GM23248 (cell line): ENCODE data around the gene TIMM50. TPM values are rescaled to one million over a fixed set of nuclear protein-coding genes. Genes with fewer than 3 reads are reported as not detected.

ENCODE experiments used
- DNase-seq: peaks from one replicate; pipeline ENCODE4 v3.0.0-alpha.2; 2015
- H2AFZ ChIP-seq: fragments of 200-600 bp; sonication (generic); 2 replicates; pipeline ENCODE4 v1.6.1; 2016; ENCODE audit warnings: antibody characterized with exemption
- H3F3A ChIP-seq: fragments of 200-600 bp; sonication (generic); 2 replicates; pipeline ENCODE4 v1.6.1; 2016; ENCODE audit warnings: mild to moderate bottlenecking, antibody characterized with exemption, mixed run types; ENCODE audit not compliant: insufficient read depth
- H3K27ac ChIP-seq: fragments of 200-600 bp; sonication (generic); 2 replicates; pipeline ENCODE4 v1.5.1; 2016; ENCODE audit warnings: mild to moderate bottlenecking
- H3K27me3 ChIP-seq: fragments of 200-600 bp; sonication (generic); replicated peaks from 2 replicates; pipeline ENCODE4 v1.6.1; 2016; ENCODE audit warnings: mild to moderate bottlenecking; ENCODE audit not compliant: insufficient read depth
- H3K36me3 ChIP-seq: fragments of 200-600 bp; sonication (generic); 2 replicates; pipeline ENCODE4 v1.6.1; 2016; ENCODE audit warnings: low read depth, mild to moderate bottlenecking
- H3K4me1 ChIP-seq: fragments of 200-600 bp; sonication (generic); 2 replicates; pipeline ENCODE4 v1.6.1; 2016; ENCODE audit warnings: mild to moderate bottlenecking; ENCODE audit not compliant: insufficient read depth
- H3K4me2 ChIP-seq: fragments of 200-600 bp; sonication (generic); one replicate; pipeline ENCODE4 v1.6.1; 2016; ENCODE audit warnings: mild to moderate bottlenecking; ENCODE audit not compliant: unreplicated experiment
- H3K4me3 ChIP-seq: fragments of 200-600 bp; sonication (generic); 2 replicates; pipeline ENCODE4 v1.5.1; 2016; ENCODE audit warnings: mild to moderate bottlenecking
- H3K79me2 ChIP-seq: fragments of 200-600 bp; sonication (generic); 2 replicates; pipeline ENCODE4 v1.6.1; 2016; ENCODE audit warnings: mild to moderate bottlenecking; ENCODE audit not compliant: insufficient read depth
- H3K9ac ChIP-seq: fragments of 200-600 bp; sonication (generic); 2 replicates; pipeline ENCODE4 v1.6.1; 2016; ENCODE audit warnings: mild to moderate bottlenecking
- H3K9me2 ChIP-seq: fragments of 200-600 bp; sonication (generic); 2 replicates; pipeline ENCODE4 v1.6.1; 2016; ENCODE audit warnings: mixed run types, mild to moderate bottlenecking, moderate library complexity; ENCODE audit not compliant: insufficient read depth
- H3K9me3 ChIP-seq: fragments of 200-600 bp; sonication (generic); one replicate; pipeline ENCODE4 v1.6.1; 2017; ENCODE audit warnings: low read depth
- H4K20me1 ChIP-seq: fragments of 200-600 bp; sonication (generic); 2 replicates; pipeline ENCODE4 v1.6.0; 2016; ENCODE audit not compliant: insufficient read depth
- EZH2 ChIP-seq: fragments of 200-600 bp; sonication (generic); IDR thresholded peaks from 2 replicates; pipeline ENCODE4 v1.6.1; 2018; ENCODE audit warnings: antibody characterized with exemption, mild to moderate bottlenecking; ENCODE audit not compliant: insufficient read depth, poor library complexity, severe bottlenecking
- EZH2phosphoT487 ChIP-seq: fragments of 200-600 bp; sonication (generic); IDR thresholded peaks from 2 replicates; pipeline ENCODE4 v1.6.1; 2018; ENCODE audit warnings: antibody characterized with exemption, moderate library complexity, mild to moderate bottlenecking, low read depth; ENCODE audit not compliant: insufficient read depth
- WGBS, 2 experiments: methylation state at CpG; one replicate each; pipeline ENCODE4 v1.1.6; 2015 to 2017; ENCODE audit warnings: low lambda C conversion rate in 2 of 2, low coverage in 1 of 2; ENCODE audit errors: missing lambda C conversion rate in 2 of 2; 5-methylcytosine and 5-hydroxymethylcytosine counted together
- in situ Hi-C: fragments of 300-500 bp; cut with MboI; formaldehyde crosslinking; loops from 2 replicates; pipeline ENCODE4 v1.15.0; 2020
- polyA plus RNA-seq: library from polyadenylated mRNA; unstranded; fragments of >200 nt; fragmentation: Nextera tagmentation; extraction: Ambion mirVana; gene quantifications from 2 replicates; pipeline ENCODE4 v1.2.1, GENCODE V29; 2016
- total RNA-seq: library from RNA; depleted of rRNA; stranded (reverse); fragments of >200 nt; shearing (Covaris generic); gene quantifications from 2 replicates; pipeline ENCODE4 v1.2.3, GENCODE V29; 2014; rRNA removed

Gene TIMM50
- total and polyA plus RNA-seq, 2 experiments from 2014 or later: 66.7 to 82.0 TPM

DNA sequence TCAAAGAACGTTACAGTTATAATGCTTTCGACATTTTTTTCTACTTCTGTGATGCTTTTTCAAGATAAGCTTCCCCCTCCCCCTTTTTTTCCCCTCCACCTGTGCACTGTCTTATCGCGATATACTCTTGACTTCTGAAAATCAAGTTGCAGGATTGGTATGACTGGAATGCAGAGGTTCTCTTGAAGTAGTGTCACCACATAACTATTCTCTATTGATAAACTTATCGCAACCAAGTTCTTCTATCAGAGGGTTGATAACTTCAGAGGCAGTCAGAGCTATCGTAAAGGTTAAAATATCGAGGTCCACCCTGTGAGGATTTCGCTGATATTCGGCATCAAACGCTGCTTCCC, 58.5 kb downstream of the TIMM50 start:
- TF ChIP-seq EZH2phosphoT487 (no peak), EZH2 (no peak)
- peak overlapping the region; percentile 95 for H3K4me2 ChIP-seq
- peak overlapping the region; percentile 84 for H3K9ac ChIP-seq
- in situ Hi-C loops: no loop called here
- peaks cover 7% of the 10 kb centered on the region; the same call in 1 of the 2 replicates for H3F3A ChIP-seq
- no peaks in the 10 kb centered on the region for H3K9me2 ChIP-seq
- H3K27ac ChIP-seq: peak overlapping the region; percentile 76
- no peaks in the 10 kb centered on the region for H4K20me1 ChIP-seq
- H3K4me3 ChIP-seq: peak overlapping the region; percentile 89
- H3K36me3 ChIP-seq: no peaks in the 10 kb centered on the region
- DNase-seq: no peak
- H3K79me2 ChIP-seq: peaks cover 24% of the 10 kb centered on the region
- no peaks in the 10 kb centered on the region for H3K27me3 ChIP-seq
- H3K4me1 ChIP-seq: peaks cover 8% of the 10 kb centered on the region
- H3K9me3 ChIP-seq: no peaks in the 10 kb centered on the region
- WGBS, 2 experiments: 1% methylated on average over 10 of the region's 10 CpGs
- peak overlapping the region; percentile 87 for H2AFZ ChIP-seq

DNA sequence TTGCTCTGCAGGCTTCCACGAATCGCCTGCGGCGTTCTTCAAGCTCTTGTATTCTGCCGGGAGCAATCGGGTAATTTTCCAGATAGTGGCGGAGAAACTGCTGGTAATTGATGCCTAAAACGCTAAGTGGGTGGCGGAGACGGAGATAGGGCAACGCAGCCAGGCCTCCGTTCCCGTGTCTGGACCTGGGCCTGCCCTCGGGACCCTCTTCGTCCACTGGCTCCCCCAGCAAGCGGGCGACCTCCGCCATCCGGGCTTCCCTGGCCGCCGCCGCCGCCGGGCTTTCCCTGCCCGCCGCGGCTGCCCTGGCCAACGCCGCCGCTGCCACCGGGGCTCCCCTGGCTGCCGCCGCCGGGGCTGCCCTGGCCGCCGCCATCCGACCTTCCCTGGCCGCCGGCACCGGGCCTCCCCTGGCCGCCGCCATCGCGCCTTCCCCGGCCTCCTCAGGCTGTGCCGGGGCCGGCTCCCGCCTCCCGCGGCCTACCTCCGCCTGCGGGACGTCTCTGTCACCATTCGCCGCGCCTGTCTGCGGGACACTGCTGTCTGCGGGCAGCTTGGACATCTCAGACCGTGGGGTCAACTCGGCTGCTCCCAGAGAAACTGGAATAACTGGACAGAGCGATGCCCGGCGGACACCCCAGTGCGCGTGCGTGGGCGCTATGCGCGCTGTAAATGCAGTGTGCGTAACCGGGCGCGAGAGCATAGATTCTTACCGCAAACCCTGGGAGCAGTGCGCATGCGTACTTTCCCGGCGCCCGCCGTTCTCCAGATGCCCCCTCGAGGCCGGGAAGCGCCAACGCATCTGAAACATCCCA, 59.1 kb downstream of the TIMM50 start, which contains the start of gene EID2:
Gene EID2, minus strand, starts transcription at position 644 of the 815 bp plus-strand sequence. Its CDS starts 82 bp downstream, at position 562.
- no peaks in the 10 kb centered on the region for H3K9me3 ChIP-seq
- no peaks in the 10 kb centered on the region for H3K36me3 ChIP-seq
- peaks cover 24% of the 10 kb centered on the region for H3K79me2 ChIP-seq
- TF ChIP-seq EZH2phosphoT487 (no peak), EZH2 (no peak)
- H3K27ac ChIP-seq: peak within 1 kb of the TSS; percentile 76
- no peaks in the 10 kb centered on the region for H4K20me1 ChIP-seq
- no peaks in the 10 kb centered on the region for H3K27me3 ChIP-seq
- peak within 1 kb of the TSS; percentile 95 for H3K4me2 ChIP-seq
- peak; percentile 98 for DNase-seq
- peaks cover 8% of the 10 kb centered on the region for H3K4me1 ChIP-seq
- in situ Hi-C loops: no loop called here
- peak within 1 kb of the TSS; percentile 89 for H3K4me3 ChIP-seq
- peak within 1 kb of the TSS; percentile 87 for H2AFZ ChIP-seq
- no peaks in the 10 kb centered on the region for H3K9me2 ChIP-seq
- H3K9ac ChIP-seq: peak within 1 kb of the TSS; percentile 84
- WGBS, 2 experiments: 0 to 2% methylated on average over 67 to 72 of the region's 84 CpGs
- H3F3A ChIP-seq: peaks cover 7% of the 10 kb centered on the region; the same call in 1 of the 2 replicates

DNA sequence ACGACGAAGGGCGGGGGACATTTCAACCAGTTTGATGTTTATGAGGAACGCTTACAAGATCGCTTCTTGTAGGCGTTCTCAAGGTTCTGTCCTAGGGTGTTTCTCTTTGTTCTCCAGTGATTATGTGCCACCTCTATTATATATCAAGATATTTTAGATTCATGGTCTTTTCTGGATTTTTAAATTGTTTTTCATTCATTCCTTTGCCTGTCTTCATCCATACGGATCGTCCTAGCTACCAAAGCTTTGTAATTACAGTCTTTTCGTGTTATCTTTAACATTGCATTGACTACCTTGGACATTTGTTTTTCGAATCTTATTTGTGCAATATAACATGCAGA, 59.7 kb downstream of the TIMM50 start:
- no peaks in the 10 kb centered on the region for H3K9me2 ChIP-seq
- DNase-seq: no peak
- no peaks in the 10 kb centered on the region for H3K36me3 ChIP-seq
- no peaks in the 10 kb centered on the region for H3K27me3 ChIP-seq
- H3K9me3 ChIP-seq: no peaks in the 10 kb centered on the region
- peak overlapping the region; percentile 87 for H2AFZ ChIP-seq
- peak overlapping the region; percentile 74 for H3K4me2 ChIP-seq
- H3F3A ChIP-seq: peaks cover 7% of the 10 kb centered on the region; the same call in 1 of the 2 replicates
- in situ Hi-C loops: no loop called here
- H4K20me1 ChIP-seq: no peaks in the 10 kb centered on the region
- peaks cover 8% of the 10 kb centered on the region for H3K4me1 ChIP-seq
- peak overlapping the region; percentile 89 for H3K4me3 ChIP-seq
- H3K9ac ChIP-seq: peak overlapping the region; percentile 26; the same call in 1 of the 2 replicates
- TF ChIP-seq EZH2phosphoT487: no peak
- no peak for TF ChIP-seq EZH2
- no peak overlapping the region for H3K27ac ChIP-seq
- WGBS, 2 experiments: 9% methylated on average over 10 of the region's 10 CpGs
- H3K79me2 ChIP-seq: peaks cover 24% of the 10 kb centered on the region

Other genes starting within 250 kb of the TIMM50 start
- gene IFNL3, start 235.8 kb upstream of the TIMM50 start, total RNA-seq: not detected in 2 replicates
- not detected in 2 replicates for gene IFNL3, start 235.8 kb upstream of the TIMM50 start, polyA plus RNA-seq
- gene IFNL4, start 232.0 kb upstream of the TIMM50 start, total RNA-seq: not detected in 2 replicates
- not detected in 2 replicates for gene IFNL4, start 232.0 kb upstream of the TIMM50 start, polyA plus RNA-seq
- not detected in 2 replicates for gene IFNL2, start 212.4 kb upstream of the TIMM50 start, total RNA-seq
- not detected in 2 replicates for gene IFNL2, start 212.4 kb upstream of the TIMM50 start, polyA plus RNA-seq
- gene IFNL1, start 184.4 kb upstream of the TIMM50 start, total RNA-seq: not detected in 2 replicates
- not detected in 2 replicates for gene IFNL1, start 184.4 kb upstream of the TIMM50 start, polyA plus RNA-seq
- not detected in 2 replicates for gene LRFN1, start 160.0 kb upstream of the TIMM50 start, total RNA-seq
- 0.10 TPM in 1 of 2 replicates, not detected in the other for gene LRFN1, start 160.0 kb upstream of the TIMM50 start, polyA plus RNA-seq
- gene GMFG, start 144.8 kb upstream of the TIMM50 start, total RNA-seq: not detected in 2 replicates
- 1.1 and 2.2 TPM in 2 replicates for gene GMFG, start 144.8 kb upstream of the TIMM50 start, polyA plus RNA-seq
- 71.9 and 87.1 TPM in 2 replicates for gene SAMD4B, start 138.4 kb upstream of the TIMM50 start, total RNA-seq
- gene SAMD4B, start 138.4 kb upstream of the TIMM50 start, polyA plus RNA-seq: 64.8 and 66.7 TPM in 2 replicates
- gene PAF1, start 89.7 kb upstream of the TIMM50 start, total RNA-seq: 45.3 and 51.2 TPM in 2 replicates
- 44.2 and 44.5 TPM in 2 replicates for gene PAF1, start 89.7 kb upstream of the TIMM50 start, polyA plus RNA-seq
- 27.7 and 29.6 TPM in 2 replicates for gene MED29, start 89.5 kb upstream of the TIMM50 start, total RNA-seq
- gene MED29, start 89.5 kb upstream of the TIMM50 start, polyA plus RNA-seq: 34.9 and 39.2 TPM in 2 replicates
- gene ZFP36, start 74.0 kb upstream of the TIMM50 start, total RNA-seq: 7.0 and 13.9 TPM in 2 replicates
- gene ZFP36, start 74.0 kb upstream of the TIMM50 start, polyA plus RNA-seq: 86.2 and 86.6 TPM in 2 replicates
- gene PLEKHG2, start 68.2 kb upstream of the TIMM50 start, total RNA-seq: 12.0 and 17.5 TPM in 2 replicates
- 12.2 and 13.5 TPM in 2 replicates for gene PLEKHG2, start 68.2 kb upstream of the TIMM50 start, polyA plus RNA-seq
- gene RPS16, start 44.9 kb upstream of the TIMM50 start, total RNA-seq: 91.2 and 136 TPM in 2 replicates
- gene RPS16, start 44.9 kb upstream of the TIMM50 start, polyA plus RNA-seq: 542 and 556 TPM in 2 replicates
- gene SUPT5H, start 35.3 kb upstream of the TIMM50 start, total RNA-seq: 76.5 and 87.4 TPM in 2 replicates
- 121 and 125 TPM in 2 replicates for gene SUPT5H, start 35.3 kb upstream of the TIMM50 start, polyA plus RNA-seq
- gene DLL3, start 18.1 kb downstream of the TIMM50 start, total RNA-seq: 2.1 TPM in 1 of 2 replicates, not detected in the other
- gene DLL3, start 18.1 kb downstream of the TIMM50 start, polyA plus RNA-seq: 0.74 and 1.2 TPM in 2 replicates
- gene SELENOV, start 34.3 kb downstream of the TIMM50 start, total RNA-seq: not detected in 2 replicates
- not detected in 2 replicates for gene SELENOV, start 34.3 kb downstream of the TIMM50 start, polyA plus RNA-seq
- 3.4 and 3.9 TPM in 2 replicates for gene EID2B, start 52.0 kb downstream of the TIMM50 start, total RNA-seq
- gene EID2B, start 52.0 kb downstream of the TIMM50 start, polyA plus RNA-seq: 2.5 and 3.2 TPM in 2 replicates
- 12.3 and 14.3 TPM in 2 replicates for gene EID2, start 59.3 kb downstream of the TIMM50 start, total RNA-seq
- 14.9 and 16.3 TPM in 2 replicates for gene EID2, start 59.3 kb downstream of the TIMM50 start, polyA plus RNA-seq
- gene LGALS13, start 121.7 kb downstream of the TIMM50 start, total RNA-seq: not detected in 2 replicates
- gene LGALS13, start 121.7 kb downstream of the TIMM50 start, polyA plus RNA-seq: not detected in 2 replicates
- not detected in 2 replicates for gene LGALS16, start 175.1 kb downstream of the TIMM50 start, total RNA-seq
- gene LGALS16, start 175.1 kb downstream of the TIMM50 start, polyA plus RNA-seq: not detected in 2 replicates
- not detected in 2 replicates for gene LGALS14, start 223.6 kb downstream of the TIMM50 start, total RNA-seq
- not detected in 2 replicates for gene LGALS14, start 223.6 kb downstream of the TIMM50 start, polyA plus RNA-seq